CD4-positive, CD25-positive, alpha-beta regulatory T cell (primary cell): Measurements from ENCODE around the gene ERO1A. TPM values are rescaled to one million over a fixed set of nuclear protein-coding genes. Genes with fewer than 3 reads are reported as not detected.

ENCODE experiments used
- ATAC-seq, 2 donors: fragments of 150-1000 bp; cut with Tn5 transposase; one replicate each; pipeline ENCODE4 v1.10.0; 2021; ENCODE audit warnings: low read depth in 2 of 2, moderate number of reproducible peaks in 2 of 2, moderate library complexity in 1 of 2
- DNase-seq, 3 donors: peaks; one replicate each; pipeline versions ENCODE4 v3.0.0 to v3.0.0-alpha.2; 2012 to 2022; ENCODE audit warnings: mixed read lengths in 1 of 3
- H3K27ac ChIP-seq: one replicate; pipeline ENCODE4 v1.7.0; 2013; ENCODE audit warnings: mild to moderate bottlenecking, low read length; ENCODE audit not compliant: insufficient read depth, poor library complexity, severe bottlenecking
- H3K27me3 ChIP-seq: one replicate; pipeline ENCODE4 v1.7.0; 2013; ENCODE audit warnings: low read length; ENCODE audit not compliant: control insufficient read depth, insufficient read depth
- H3K36me3 ChIP-seq: one replicate; pipeline ENCODE4 v1.7.0; 2013; ENCODE audit warnings: mild to moderate bottlenecking, low read length, moderate library complexity; ENCODE audit not compliant: control insufficient read depth, insufficient read depth
- H3K4me1 ChIP-seq: 2 replicates; pipeline ENCODE4 v1.7.0; 2013; ENCODE audit warnings: mild to moderate bottlenecking, low read length; ENCODE audit not compliant: insufficient read depth, control insufficient read depth, poor library complexity, severe bottlenecking
- H3K4me3 ChIP-seq: one replicate; pipeline ENCODE4 v1.7.0; 2013; ENCODE audit warnings: low read depth, mild to moderate bottlenecking, low read length, moderate library complexity
- H3K9me3 ChIP-seq, 2 experiments: 1 replicate in 1 of 2; 2 replicates in 1 of 2; pipeline ENCODE4 v1.7.0; 2013; ENCODE audit warnings: low read length in 2 of 2, mild to moderate bottlenecking in 1 of 2, moderate library complexity in 1 of 2; ENCODE audit not compliant: control insufficient read depth in 2 of 2
- H3K27ac Mint-ChIP-seq, 3 donors: one replicate each; pipeline ENCODE4 v1.8.0; 2020 to 2022; ENCODE audit warnings: mild to moderate bottlenecking in 3 of 3, mixed read lengths in 3 of 3, moderate library complexity in 2 of 3
- H3K27me3 Mint-ChIP-seq: one replicate; pipeline ENCODE4 v1.8.0; 2022; ENCODE audit warnings: mild to moderate bottlenecking, mixed read lengths
- H3K36me3 Mint-ChIP-seq: one replicate; pipeline ENCODE4 v1.8.0; 2020; ENCODE audit warnings: mixed read lengths
- H3K4me1 Mint-ChIP-seq, 4 donors: one replicate each; pipeline ENCODE4 v1.8.0; 2020 to 2022; ENCODE audit warnings: mixed read lengths in 4 of 4, mild to moderate bottlenecking in 1 of 4
- H3K4me3 Mint-ChIP-seq, 4 donors: one replicate each; pipeline ENCODE4 v1.8.0; 2020 to 2022; ENCODE audit warnings: mild to moderate bottlenecking in 4 of 4, mixed read lengths in 4 of 4, moderate library complexity in 3 of 4
- H3K9me3 Mint-ChIP-seq, 7 donors: one replicate each; pipeline ENCODE4 v1.8.0; 2020 to 2022; ENCODE audit warnings: mixed read lengths in 7 of 7, mild to moderate bottlenecking in 3 of 7, moderate library complexity in 2 of 7
- polyA plus RNA-seq, 4 donors: library from polyadenylated mRNA; unstranded; fragments of 300-500 nt; fragmentation: Illumina TruSeq; gene quantifications; one replicate each; pipeline ENCODE4 v1.2.3, GENCODE V29; 2021
- total RNA-seq: library from RNA; stranded (reverse); gene quantifications from one replicate; pipeline ENCODE4 v1.2.3, GENCODE V29; 2022

ERO1A gene, protein sequence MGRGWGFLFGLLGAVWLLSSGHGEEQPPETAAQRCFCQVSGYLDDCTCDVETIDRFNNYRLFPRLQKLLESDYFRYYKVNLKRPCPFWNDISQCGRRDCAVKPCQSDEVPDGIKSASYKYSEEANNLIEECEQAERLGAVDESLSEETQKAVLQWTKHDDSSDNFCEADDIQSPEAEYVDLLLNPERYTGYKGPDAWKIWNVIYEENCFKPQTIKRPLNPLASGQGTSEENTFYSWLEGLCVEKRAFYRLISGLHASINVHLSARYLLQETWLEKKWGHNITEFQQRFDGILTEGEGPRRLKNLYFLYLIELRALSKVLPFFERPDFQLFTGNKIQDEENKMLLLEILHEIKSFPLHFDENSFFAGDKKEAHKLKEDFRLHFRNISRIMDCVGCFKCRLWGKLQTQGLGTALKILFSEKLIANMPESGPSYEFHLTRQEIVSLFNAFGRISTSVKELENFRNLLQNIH
- total RNA-seq (72.9 TPM), polyA plus RNA-seq (10 to 100 TPM; 48.3 to 71.5 (median 63.4) TPM)

DNA sequence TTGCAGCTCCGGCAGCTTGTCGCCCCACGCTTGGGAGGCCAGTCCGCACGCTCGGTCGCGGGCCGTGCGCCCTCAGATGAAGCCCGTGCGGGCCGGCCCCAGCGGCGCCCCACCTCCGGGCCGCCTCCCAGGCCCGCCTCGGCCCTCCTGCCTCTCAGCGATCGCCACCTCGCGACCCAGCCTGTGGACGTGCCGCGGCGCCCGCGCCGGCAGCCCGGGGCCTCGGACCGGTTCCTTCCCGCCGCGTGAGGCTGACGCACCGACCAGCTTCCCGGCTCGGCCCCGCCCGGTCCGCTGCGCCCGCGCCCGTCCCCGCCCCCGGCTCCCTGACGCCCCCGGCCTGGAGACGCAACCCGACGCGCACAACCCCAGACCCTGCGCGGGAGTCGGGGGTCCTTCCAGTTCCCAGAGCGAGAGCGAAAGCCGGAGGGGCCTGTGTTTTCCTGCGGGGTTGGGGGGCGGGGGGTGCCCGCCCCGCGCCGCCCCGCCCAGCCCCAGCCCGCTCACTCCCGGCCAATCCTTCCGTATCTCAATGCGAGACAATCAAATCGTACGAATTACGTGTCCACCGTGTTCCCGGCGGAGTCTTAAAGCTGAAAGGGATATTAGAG lies at the start of gene ERO1A:
Gene ERO1A, minus strand, starts transcription at position 78 of the 611 bp plus-strand sequence. Its CDS starts 77 bp downstream, at position 1.
- peak; percentile 52 to 64 (median 62) for DNase-seq
- peak within 1 kb of the TSS; percentile 98 to 100 (median 100) for H3K4me3 Mint-ChIP-seq
- no peaks in the 10 kb centered on the region for H3K27me3 ChIP-seq
- peaks cover 0 to 2% (median 0%) of the 10 kb centered on the region in 7 donors for H3K9me3 Mint-ChIP-seq
- H3K4me1 ChIP-seq: peaks cover 43% of the 10 kb centered on the region
- H3K9me3 ChIP-seq: no peaks in the 10 kb centered on the region
- peak within 1 kb of the TSS; percentile 96 for H3K4me3 ChIP-seq
- H3K27me3 Mint-ChIP-seq: peaks cover 5% of the 10 kb centered on the region
- H3K27ac Mint-ChIP-seq: peak within 1 kb of the TSS; percentile 95 to 98 (median 98)
- no peaks in the 10 kb centered on the region for H3K36me3 ChIP-seq
- H3K4me1 Mint-ChIP-seq: peaks cover 14 to 41% (median 33%) of the 10 kb centered on the region in 4 donors
- no peaks in the 10 kb centered on the region for H3K36me3 Mint-ChIP-seq
- H3K27ac ChIP-seq: peak within 1 kb of the TSS; percentile 84
- peak; percentile 59 to 65 for ATAC-seq

GRCh38 chr14:52741865-52742264 lies 46.5 kb upstream of the ERO1A start:
- peak in 2 of 3 donors; percentile 56 to 77 for DNase-seq
- peak overlapping the region; percentile 88 for H3K4me3 ChIP-seq
- H3K4me1 ChIP-seq: peaks cover 86% of the 10 kb centered on the region
- peak overlapping the region; percentile 87 for H3K27ac ChIP-seq
- no peaks in the 10 kb centered on the region for H3K9me3 ChIP-seq
- no peaks in the 10 kb centered on the region for H3K27me3 ChIP-seq
- H3K4me3 Mint-ChIP-seq: peak overlapping the region; percentile 77 to 92 (median 84)
- peaks cover 30% of the 10 kb centered on the region for H3K36me3 Mint-ChIP-seq
- peak; percentile 54 to 56 for ATAC-seq
- peaks cover 0 to 1% (median 0%) of the 10 kb centered on the region in 7 donors for H3K9me3 Mint-ChIP-seq
- H3K4me1 Mint-ChIP-seq: peaks cover 50 to 95% (median 68%) of the 10 kb centered on the region in 4 donors
- peak overlapping the region; percentile 94 to 99 (median 98) for H3K27ac Mint-ChIP-seq
- peaks cover 26% of the 10 kb centered on the region for H3K36me3 ChIP-seq
- H3K27me3 Mint-ChIP-seq: no peaks in the 10 kb centered on the region

GRCh38 chr14:52740751-52741150 lies 45.4 kb upstream of the ERO1A start:
- Mint-ChIP-seq H3K4me1 (peaks cover 47 to 96% (median 69%) of the 10 kb centered on the region in 4 donors), H3K9me3 (peaks cover 0 to 1% (median 0%) of the 10 kb centered on the region in 7 donors), H3K27me3 (no peaks in the 10 kb centered on the region), H3K27ac (peak overlapping the region; percentile 84 to 99 (median 98)), H3K36me3 (peaks cover 23% of the 10 kb centered on the region), H3K4me3 (peak overlapping the region; percentile 16 to 81 (median 56))
- no peak for DNase-seq
- Histone ChIP-seq H3K27me3 (no peaks in the 10 kb centered on the region), H3K27ac (peak overlapping the region; percentile 87), H3K4me1 (peaks cover 85% of the 10 kb centered on the region), H3K4me3 (peak overlapping the region; percentile 73), H3K36me3 (peaks cover 15% of the 10 kb centered on the region), H3K9me3 (no peaks in the 10 kb centered on the region)
- ATAC-seq: no peak

DNA sequence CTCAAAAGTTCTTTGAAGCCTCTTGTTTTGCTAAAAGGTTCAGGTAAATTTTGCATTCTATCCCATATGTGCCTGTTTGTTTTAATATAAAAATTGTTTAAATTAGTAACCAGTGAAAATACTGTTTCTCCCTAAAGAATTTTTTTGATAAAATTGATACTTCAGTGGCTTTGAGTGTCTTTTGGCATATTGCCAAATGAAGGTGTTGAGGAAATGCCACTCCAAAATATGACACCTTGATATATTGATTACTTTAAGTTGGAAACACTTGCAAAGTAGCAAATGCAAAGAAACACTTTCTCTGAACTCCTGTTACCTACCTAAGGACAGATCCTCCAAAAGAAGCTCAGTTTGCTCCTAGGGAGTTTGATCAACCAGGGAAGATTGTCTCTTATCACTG lies 43.1 kb upstream of the ERO1A start:
- DNase-seq (no peak), ATAC-seq (no peak)
- H3K27ac Mint-ChIP-seq: peak overlapping the region; percentile 65 to 98 (median 69)
- H3K27me3 Mint-ChIP-seq: no peaks in the 10 kb centered on the region
- H3K4me1 Mint-ChIP-seq: peaks cover 51 to 97% (median 74%) of the 10 kb centered on the region in 4 donors
- Histone ChIP-seq H3K9me3 (no peaks in the 10 kb centered on the region), H3K4me3 (peak overlapping the region; percentile 47), H3K27ac (peak overlapping the region; percentile 1), H3K4me1 (peaks cover 71% of the 10 kb centered on the region), H3K27me3 (no peaks in the 10 kb centered on the region), H3K36me3 (peaks cover 20% of the 10 kb centered on the region)
- peaks cover 35% of the 10 kb centered on the region for H3K36me3 Mint-ChIP-seq
- peaks cover 0 to 1% (median 0%) of the 10 kb centered on the region in 7 donors for H3K9me3 Mint-ChIP-seq
- H3K4me3 Mint-ChIP-seq: peak overlapping the region; percentile 17 to 61 (median 44)

DNA sequence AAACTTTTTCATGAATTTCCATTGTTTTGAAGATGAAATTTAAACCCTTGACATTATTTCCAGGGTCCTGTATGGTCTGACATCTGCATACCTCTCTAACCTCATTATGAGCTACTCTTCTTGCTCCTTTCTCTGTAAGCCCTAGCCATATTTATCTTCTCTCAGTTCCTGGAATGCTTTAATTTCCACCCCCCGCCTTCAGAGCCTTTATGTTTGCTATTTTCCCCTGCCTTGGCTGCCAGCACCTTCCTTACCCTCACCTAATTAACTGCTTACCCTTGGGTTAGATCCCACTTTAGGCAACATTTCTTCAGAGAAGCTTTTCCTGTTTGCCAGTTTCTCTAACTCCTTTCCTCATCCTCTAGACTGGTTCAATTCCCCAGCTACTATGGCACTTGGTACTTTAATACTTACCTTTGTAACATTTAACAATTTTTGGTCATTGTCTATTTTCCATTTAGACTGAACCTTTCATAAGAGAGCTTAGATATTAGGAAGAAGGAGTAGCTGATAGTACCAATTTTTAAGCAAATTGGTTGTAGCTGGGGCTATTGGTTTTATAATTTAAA lies 40.6 kb upstream of the ERO1A start:
- Histone ChIP-seq H3K36me3 (peaks cover 25% of the 10 kb centered on the region), H3K9me3 (no peaks in the 10 kb centered on the region), H3K27me3 (no peaks in the 10 kb centered on the region), H3K4me1 (peaks cover 62% of the 10 kb centered on the region), H3K4me3 (peak overlapping the region; percentile 54), H3K27ac (peak overlapping the region; percentile 43)
- H3K36me3 Mint-ChIP-seq: peaks cover 43% of the 10 kb centered on the region
- ATAC-seq (peak in 1 of 2 donors; percentile 16), DNase-seq (peak in 1 of 3 donors; percentile 12)
- peaks cover 0 to 1% (median 0%) of the 10 kb centered on the region in 7 donors for H3K9me3 Mint-ChIP-seq
- peak overlapping the region; percentile 68 to 84 (median 84) for H3K27ac Mint-ChIP-seq
- no peaks in the 10 kb centered on the region for H3K27me3 Mint-ChIP-seq
- H3K4me1 Mint-ChIP-seq: peaks cover 47 to 95% (median 71%) of the 10 kb centered on the region in 4 donors
- peak overlapping the region; percentile 46 to 81 (median 62) for H3K4me3 Mint-ChIP-seq

- H3K36me3 ChIP-seq: peaks cover 25% of the 10 kb centered on the region
- H3K27ac Mint-ChIP-seq: peak overlapping the region in 2 of 3 donors; percentile 55 to 83
- no peaks in the 10 kb centered on the region for H3K9me3 ChIP-seq
- peaks cover 39 to 80% (median 63%) of the 10 kb centered on the region in 4 donors for H3K4me1 Mint-ChIP-seq
- H3K27me3 ChIP-seq: no peaks in the 10 kb centered on the region
- H3K27me3 Mint-ChIP-seq: no peaks in the 10 kb centered on the region
- DNase-seq (no peak), ATAC-seq (no peak)
- H3K4me3 ChIP-seq: no peak overlapping the region
- H3K4me3 Mint-ChIP-seq: peak overlapping the region; percentile 8 to 91 (median 28)
- peaks cover 0 to 1% (median 0%) of the 10 kb centered on the region in 7 donors for H3K9me3 Mint-ChIP-seq
- peaks cover 32% of the 10 kb centered on the region for H3K36me3 Mint-ChIP-seq
- H3K4me1 ChIP-seq: peaks cover 64% of the 10 kb centered on the region
- H3K27ac ChIP-seq: no peak overlapping the region
Observed at GRCh38 chr14:52733824-52734223, 38.5 kb upstream of the ERO1A start.

DNA sequence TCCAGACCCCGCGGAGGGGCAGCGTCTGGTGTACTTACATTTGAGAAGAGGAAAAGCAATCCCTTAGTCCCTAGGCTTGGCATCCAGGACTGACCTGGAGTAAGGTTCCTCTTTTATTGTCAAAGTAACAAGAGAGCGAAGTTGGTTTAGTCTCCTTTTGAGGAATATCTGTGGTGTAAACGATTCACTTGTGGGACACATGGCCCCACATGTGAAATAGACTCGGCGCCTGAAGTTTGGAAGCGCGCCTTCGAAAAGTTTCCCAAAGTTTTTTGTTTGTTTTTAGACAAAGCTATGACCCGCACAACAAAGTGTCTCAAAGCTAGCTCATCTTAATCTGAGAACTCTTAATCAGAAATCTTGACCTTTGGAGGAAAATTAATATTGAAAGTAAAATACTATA lies 35.4 kb upstream of the ERO1A start:
- peak overlapping the region; percentile 83 for H3K27ac ChIP-seq
- H3K27me3 ChIP-seq: no peaks in the 10 kb centered on the region
- peaks cover 34% of the 10 kb centered on the region for H3K4me1 ChIP-seq
- H3K27ac Mint-ChIP-seq: peak overlapping the region; percentile 72 to 93 (median 92)
- peak overlapping the region; percentile 96 for H3K4me3 ChIP-seq
- ATAC-seq: no peak
- no peaks in the 10 kb centered on the region for H3K9me3 ChIP-seq
- peak overlapping the region; percentile 91 to 97 (median 94) for H3K4me3 Mint-ChIP-seq
- H3K4me1 Mint-ChIP-seq: peaks cover 24 to 55% (median 41%) of the 10 kb centered on the region in 4 donors
- H3K36me3 Mint-ChIP-seq: peaks cover 35% of the 10 kb centered on the region
- no peaks in the 10 kb centered on the region for H3K27me3 Mint-ChIP-seq
- peaks cover 32% of the 10 kb centered on the region for H3K36me3 ChIP-seq
- H3K9me3 Mint-ChIP-seq: peaks cover 0 to 1% (median 0%) of the 10 kb centered on the region in 7 donors
- no peak for DNase-seq
